IMR-90 (cell line): ENCODE results near the gene INHBC. TPM values are rescaled to one million over a fixed set of nuclear protein-coding genes. Genes with fewer than 3 reads are reported as not detected.

Experiments used
- ATAC-seq: fragments of 200-7000 bp; cut with Tn5 transposase; 2 replicates; pipeline ENCODE4 v1.9.1; 2020; ENCODE audit warnings: low read depth, mild to moderate bottlenecking, moderate library complexity
- BruUV-seq: library from RNA; stranded (reverse); fragments of 400-500 nt; replicated peaks from 2 replicates; lab custom pipeline; 2021; lab: Mats Ljungman, UMichigan
- CTCF ChIA-PET: fragments of 300-600 bp; formaldehyde crosslinking; extraction: SDS; loops from one replicate; lab custom pipeline; 2021; ENCODE audit warnings: antibody characterized with exemption; lab: Yijun Ruan, JAX
- POLR2A ChIA-PET: fragments of 300-600 bp; sonication (Branson Sonifier 250); formaldehyde crosslinking; loops from one replicate; lab custom pipeline; 2022; ENCODE audit warnings: antibody characterized with exemption; ENCODE audit not compliant: unreplicated experiment; lab: Charles Lee
- DNase-seq: peaks from one replicate; pipeline ENCODE4 v3.0.0; 2013
- H2AFZ ChIP-seq: replicated peaks from 2 replicates; pipeline ENCODE3; 2013; ENCODE audit warnings: low read length, mild to moderate bottlenecking; ENCODE audit not compliant: poor library complexity
- H2AK5ac ChIP-seq: 2 replicates; pipeline ENCODE4 v1.6.1; 2013; ENCODE audit warnings: low read depth, low read length, inconsistent platforms
- H2AK9ac ChIP-seq: replicated peaks from 2 replicates; pipeline ENCODE3; 2013; ENCODE audit warnings: mild to moderate bottlenecking, low read depth, low read length, moderate library complexity; ENCODE audit not compliant: poor library complexity
- H2BK120ac ChIP-seq: 2 replicates; pipeline ENCODE4 v1.6.1; 2013; ENCODE audit warnings: low read depth, low read length, inconsistent platforms
- H2BK15ac ChIP-seq: 3 replicates; pipeline ENCODE4 v1.6.1; 2013; ENCODE audit warnings: low read depth, low read length, inconsistent platforms
- H2BK20ac ChIP-seq: 2 replicates; pipeline ENCODE4 v1.6.1; 2013; ENCODE audit warnings: low read depth, mild to moderate bottlenecking, inconsistent platforms, low read length, moderate library complexity
- H2BK5ac ChIP-seq: 2 replicates; pipeline ENCODE4 v1.6.1; 2013; ENCODE audit warnings: mild to moderate bottlenecking, low read depth, low read length, inconsistent platforms; ENCODE audit not compliant: poor library complexity, severe bottlenecking
- H3K14ac ChIP-seq: replicated peaks from 2 replicates; pipeline ENCODE4 v1.6.1; 2013; ENCODE audit warnings: low read depth, low read length, inconsistent platforms
- H3K18ac ChIP-seq: 2 replicates; pipeline ENCODE4 v1.6.1; 2013; ENCODE audit warnings: low read depth, low read length, control low read depth
- H3K23ac ChIP-seq: 2 replicates; pipeline ENCODE4 v1.6.1; 2013; ENCODE audit warnings: low read depth, low read length, inconsistent platforms
- H3K27ac ChIP-seq: 2 replicates; pipeline ENCODE4 v1.5.1; 2013; ENCODE audit warnings: mild to moderate bottlenecking, control low read depth, low read length; ENCODE audit not compliant: insufficient read depth
- H3K27me3 ChIP-seq: 2 replicates; pipeline ENCODE4 v1.6.1; 2013; ENCODE audit warnings: low read length; ENCODE audit not compliant: control insufficient read depth, insufficient read depth
- H3K36me3 ChIP-seq: 2 replicates; pipeline ENCODE4 v1.6.1; 2013; ENCODE audit warnings: low read length, mixed read lengths; ENCODE audit not compliant: control insufficient read depth, insufficient read depth
- H3K4ac ChIP-seq: 2 replicates; pipeline ENCODE4 v1.6.1; 2013; ENCODE audit warnings: low read depth, low read length, inconsistent platforms
- H3K4me1 ChIP-seq: 2 replicates; pipeline ENCODE4 v1.6.1; 2013; ENCODE audit warnings: low read length, mixed read lengths; ENCODE audit not compliant: control insufficient read depth, insufficient read depth
- H3K4me2 ChIP-seq: 2 replicates; pipeline ENCODE4 v1.6.1; 2013; ENCODE audit warnings: low read depth, mild to moderate bottlenecking, control low read depth, low read length, moderate library complexity
- H3K4me3 ChIP-seq: 2 replicates; pipeline ENCODE4 v1.5.1; 2013; ENCODE audit warnings: low read depth, mild to moderate bottlenecking, control low read depth, low read length, moderate library complexity; ENCODE audit not compliant: insufficient read depth
- H3K56ac ChIP-seq: 2 replicates; pipeline ENCODE4 v1.6.1; 2013; ENCODE audit warnings: low read length, inconsistent platforms; ENCODE audit not compliant: insufficient read depth; ENCODE audit errors: extremely low read depth
- H3K79me1 ChIP-seq, 2 experiments: 2 replicates each; pipeline ENCODE4 v1.6.1; 2013; ENCODE audit warnings: low read length in 2 of 2, inconsistent platforms in 1 of 2, low read depth in 1 of 2
- H3K9ac ChIP-seq: 2 replicates; pipeline ENCODE4 v1.6.1; 2013; ENCODE audit warnings: low read depth, low read length, control low read depth
- H3K9me1 ChIP-seq: 2 replicates; pipeline ENCODE4 v1.6.1; 2013; ENCODE audit warnings: low read length, inconsistent platforms; ENCODE audit not compliant: insufficient read depth
- H3K9me3 ChIP-seq: 2 replicates; pipeline ENCODE4 v1.6.1; 2013; ENCODE audit warnings: low read length; ENCODE audit not compliant: control insufficient read depth, insufficient read depth
- H4K20me1 ChIP-seq: 2 replicates; pipeline ENCODE4 v1.6.1; 2013; ENCODE audit warnings: low read length, inconsistent platforms; ENCODE audit not compliant: insufficient read depth
- H4K5ac ChIP-seq: 2 replicates; pipeline ENCODE4 v1.6.1; 2013; ENCODE audit warnings: mild to moderate bottlenecking, low read depth, low read length, control low read depth
- H4K8ac ChIP-seq, 2 experiments: 2 replicates each; pipeline ENCODE4 v1.6.1; 2013; ENCODE audit warnings: low read depth in 2 of 2, low read length in 2 of 2, control low read depth in 1 of 2, inconsistent platforms in 1 of 2
- H4K91ac ChIP-seq: 2 replicates; pipeline ENCODE4 v1.6.1; 2013; ENCODE audit warnings: low read depth, low read length, inconsistent platforms; ENCODE audit not compliant: insufficient read depth
- CHD1 ChIP-seq: IDR thresholded peaks from 2 replicates; pipeline ENCODE4 v1.6.1; 2012; ENCODE audit warnings: low read depth, low read length, improper control_type of control experiment
- MAZ ChIP-seq: IDR thresholded peaks from 2 replicates; pipeline ENCODE4 v1.6.1; 2012; ENCODE audit warnings: low read depth, mild to moderate bottlenecking, low read length, improper control_type of control experiment, moderate library complexity, borderline replicate concordance
- MXI1 ChIP-seq: IDR thresholded peaks from 2 replicates; pipeline ENCODE4 v1.6.1; 2012; ENCODE audit warnings: low read depth, mild to moderate bottlenecking, low read length, moderate library complexity, borderline replicate concordance
- WGBS, 2 experiments: methylation state at CpG; one replicate each; pipeline versions ENCODE4 v1.1.5 to v1.1.7; 2013; ENCODE audit warnings: missing lambda C conversion rate in 2 of 2; ENCODE audit not compliant: insufficient read length in 1 of 2; ENCODE audit errors: extremely low coverage in 2 of 2; 5-methylcytosine and 5-hydroxymethylcytosine counted together
- dilution Hi-C: fragments of 300-500 bp; cut with HindIII; formaldehyde crosslinking; loops from one replicate; pipeline ENCODE4 v1.14.3; 2018; ENCODE audit warnings: low sequenced_read_pairs; ENCODE audit not compliant: unreplicated experiment
- in situ Hi-C: fragments of 300-500 bp; cut with MboI; formaldehyde crosslinking; loops from 3 replicates; pipeline ENCODE4 v1.14.3; 2019; ENCODE audit warnings: low sequenced_read_pairs, inconsistent platforms, mixed read lengths
- intact Hi-C: fragments of 100-400 bp; cut with micrococcal nuclease; formaldehyde crosslinking; loops from 2 replicates; pipeline ENCODE4 v1.10.0; 2022
- polyA plus RNA-seq, 3 experiments: library from polyadenylated mRNA; depleted of rRNA; stranded (reverse); fragments of >200 nt; gene quantifications; 2 replicates each; pipeline ENCODE4 v1.2.3, GENCODE V29; 2012; ENCODE audit warnings: low replicate concordance in 1 of 3
- total RNA-seq: library from RNA; depleted of rRNA; stranded (reverse); fragments of >200 nt; gene quantifications from 2 replicates; pipeline ENCODE4 v1.2.3, GENCODE V29; 2012

INHBC gene
- total and polyA plus RNA-seq, 2 of the 4 experiments (the other 2 are of a cell fraction): 0.09 TPM; not detected in 1

- H4K91ac ChIP-seq: peak overlapping the region; percentile 39; the same call in 1 of the 2 replicates
- whole genome bisulfite sequencing, 2 experiments: 31% methylated on average over 2 of the region's 9 CpGs; no CpG with 5 or more reads in 1 of the 2 experiments
- no peaks in the 10 kb centered on the region for H3K9me3 ChIP-seq
- peak overlapping the region; percentile 82 to 83 for H4K8ac ChIP-seq
- peak overlapping the region; percentile 67 for H3K56ac ChIP-seq
- no peak for ATAC-seq
- no peaks in the 10 kb centered on the region for H3K27me3 ChIP-seq
- no peaks in the 10 kb centered on the region; the same call in none of the 2 replicates for H4K20me1 ChIP-seq
- ChIA-PET CTCF (interaction anchor here (1.1 kb wide), 1 partner anchor 29 kb away, joined by 3 read pairs; the partner anchor contains the start of gene GLI1), POLR2A (interaction anchor here (0.5 to 0.7 kb wide), 2 partner anchors 29 to 117 kb away, joined by 3 to 4 read pairs; no protein-coding TSS in a partner anchor)
- peak overlapping the region; percentile 10 for H2AK9ac ChIP-seq
- TF ChIP-seq MXI1 (peak; percentile 73; the same call in 1 of the 2 replicates), CHD1 (0 out of 2 replicates have a peak, but pooled peaks have one; percentile 32), MAZ (no peak)
- H3K18ac ChIP-seq: peak overlapping the region; percentile 30; the same call in 1 of the 2 replicates
- H2BK120ac ChIP-seq: no peak overlapping the region
- H3K9me1 ChIP-seq: 0 out of 2 replicates have a peak, but pooled peaks cover 3% of the 10 kb centered on the region
- peak overlapping the region; percentile 68 for H3K4ac ChIP-seq
- DNase-seq: peak; percentile 13
- dilution Hi-C loops (no loop called here), in situ Hi-C loops (no loop called here), intact Hi-C loops (loop anchor here (5.0 kb wide), 1 partner anchor 122 kb away; no protein-coding TSS in a partner anchor)
- peaks cover 20 to 51% of the 10 kb centered on the region in 2 experiments for H3K79me1 ChIP-seq
- peak overlapping the region; percentile 27; the same call in 1 of the 2 replicates for H2BK20ac ChIP-seq
- H2BK5ac ChIP-seq: peak overlapping the region; percentile 57
- TSS peak; percentile 37 for BruUV-seq
- H2AK5ac ChIP-seq: peak overlapping the region; percentile 71
- H3K14ac ChIP-seq: peak overlapping the region; percentile 94
- peak overlapping the region; percentile 95 for H3K9ac ChIP-seq
- peaks cover 5% of the 10 kb centered on the region; the same call in 1 of the 2 replicates for H3K36me3 ChIP-seq
- H2BK15ac ChIP-seq: no peak overlapping the region
- H4K5ac ChIP-seq: peak overlapping the region; percentile 92; the same call in 1 of the 2 replicates
- H3K4me3 ChIP-seq: peak overlapping the region; percentile 98
- H3K27ac ChIP-seq: peak overlapping the region; percentile 87; the same call in 1 of the 2 replicates
- H3K4me2 ChIP-seq: peak overlapping the region; percentile 97
- peaks cover 3% of the 10 kb centered on the region for H3K4me1 ChIP-seq
- H3K23ac ChIP-seq: peak overlapping the region; percentile 98
- no peak overlapping the region for H2AFZ ChIP-seq
Measured at GRCh38 chr12:57429473-57430111, 5.0 kb upstream of the INHBC start.
